Esophagus squamous epithelium (tissue), 5 donors: ENCODE data around the gene TECPR1. TPM values are rescaled to one million over a fixed set of nuclear protein-coding genes. Genes with fewer than 3 reads are reported as not detected.

Experiments used
- DNase-seq: peaks from one replicate; lab custom pipeline; 2025; lab: John Stamatoyannopoulos, UW
- H3K27ac ChIP-seq, 4 donors: fragments of 200-600 bp; sonication (generic); one replicate each; pipeline ENCODE4 v1.5.1; 2016 to 2019; ENCODE audit warnings: mild to moderate bottlenecking in 1 of 4
- H3K27me3 ChIP-seq, 4 donors: fragments of 200-600 bp; sonication (generic); 1 replicate in 3 of 4; 2 replicates in 1 of 4; pipeline versions ENCODE4 v1.5.1 to v1.6.0; 2017 to 2021; ENCODE audit warnings: antibody characterized with exemption in 1 of 4
- H3K36me3 ChIP-seq, 3 donors: fragments of 200-600 bp; sonication (generic); one replicate each; pipeline ENCODE4 v1.5.1; 2016 to 2019
- H3K4me1 ChIP-seq, 3 donors: fragments of 200-600 bp; sonication (generic); one replicate each; pipeline ENCODE4 v1.5.1; 2017 to 2019
- H3K4me3 ChIP-seq, 4 donors: fragments of 200-600 bp; sonication (generic); 1 replicate in 3 of 4; 2 replicates in 1 of 4; pipeline ENCODE4 v1.5.1; 2016 to 2019; ENCODE audit warnings: mild to moderate bottlenecking in 2 of 4, moderate library complexity in 1 of 4
- H3K9me3 ChIP-seq, 3 donors: fragments of 200-600 bp; sonication (generic); one replicate each; pipeline ENCODE4 v1.5.1; 2016 to 2019
- CTCF ChIP-seq, 6 experiments: fragments of 450-650 bp in 4 of 6; fragments of 200-600 bp in 2 of 6; sonication (generic) in 2 of 6; IDR thresholded peaks; one replicate each; pipeline ENCODE4 v1.5.1; 2016 to 2019; ENCODE audit warnings: antibody characterized with exemption in 6 of 6, mild to moderate bottlenecking in 4 of 6, moderate library complexity in 4 of 6
- POLR2A ChIP-seq, 4 donors: fragments of 450-650 bp; IDR thresholded peaks; one replicate each; pipeline ENCODE4 v1.6.1; 2017; ENCODE audit warnings: antibody characterized with exemption in 4 of 4, mild to moderate bottlenecking in 4 of 4, moderate library complexity in 3 of 4
- WGBS, 2 donors: methylation state at CpG; one replicate each; pipeline ENCODE4 v1.1.5; 2018; 5-methylcytosine and 5-hydroxymethylcytosine counted together
- intact Hi-C: fragments of 100-400 bp; cut with DNase I; formaldehyde crosslinking; loops from one replicate; pipeline ENCODE4 v1.15.0; 2022
- total RNA-seq, 4 donors: library from RNA; depleted of rRNA; stranded (reverse); fragments of >200 nt; gene quantifications; one replicate each; pipeline ENCODE4 v1.1.0, GENCODE V29; 2016
- donor health status: DM: yes; HTN: yes; CAD: no.

Gene TECPR1
- total RNA-seq, 4 donors from 2014 or later, result 13.4 to 21.5 (median 19.0) TPM

- H3K4me3 ChIP-seq, result no peak overlapping the region
- WGBS, 2 donors, result 86 to 90% methylated on average over 5 of the region's 5 CpGs
- H3K27me3 ChIP-seq, result no peaks in the 10 kb centered on the region
- no peak for TF ChIP-seq CTCF (IDR thresholded peaks at IDR 0.05)
- no peak for TF ChIP-seq POLR2A (IDR thresholded peaks at IDR 0.05)
- H3K4me1 ChIP-seq, result peaks cover 0 to 3% (median 0%) of the 10 kb centered on the region in 3 donors
- H3K27ac ChIP-seq, result no peak overlapping the region
- intact Hi-C loops, result loop anchor here (5.0 kb wide), 1 partner anchor 62 kb away; the partner anchor contains the start of gene LMTK2
- DNase-seq, result no peak
- peaks cover 0 to 52% (median 3%) of the 10 kb centered on the region in 3 donors for H3K36me3 ChIP-seq
- H3K9me3 ChIP-seq, result no peaks in the 10 kb centered on the region
These were observed 83.0 kb downstream of the TECPR1 start for GRCh38 chr7:98168904-98169621.

GRCh38 chr7:98168181-98168903 lies 83.7 kb downstream of the TECPR1 start:
- WGBS, 2 donors, result 63 to 64% methylated on average over 17 of the region's 17 CpGs
- no peak overlapping the region for H3K4me3 ChIP-seq
- intact Hi-C loops, result loop anchor here (5.0 kb wide), 1 partner anchor 61 kb away; the partner anchor contains the start of gene LMTK2

DNA sequence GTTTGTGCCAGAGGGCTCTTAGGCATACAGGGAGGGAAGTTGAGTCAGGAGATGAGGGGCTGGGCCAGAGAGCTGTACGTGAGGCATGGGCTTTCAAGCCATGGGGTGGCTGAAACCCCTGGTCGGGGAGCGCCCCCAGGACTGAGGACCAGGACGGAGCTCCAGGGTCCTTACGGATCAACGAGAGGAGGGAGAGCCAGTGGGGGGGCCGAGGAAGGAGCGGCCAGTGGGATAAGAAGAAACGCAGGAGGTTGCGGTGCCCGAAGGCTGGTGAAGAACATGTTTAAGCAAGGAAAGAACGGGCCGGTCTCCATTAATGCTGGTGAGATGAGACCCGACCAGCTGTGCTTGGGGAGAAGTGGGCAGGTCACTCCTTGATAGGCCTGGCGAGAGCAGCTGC lies 84.4 kb downstream of the TECPR1 start:
- H3K4me1 ChIP-seq, result peaks cover 0 to 8% (median 0%) of the 10 kb centered on the region in 3 donors
- no peak overlapping the region for H3K4me3 ChIP-seq
- intact Hi-C loops, result loop anchor here (2.0 to 5.0 kb wide), 2 partner anchors 60 to 147 kb away; partner anchors contain the start of gene LMTK2
- H3K9me3 ChIP-seq, result no peaks in the 10 kb centered on the region
- no peak for TF ChIP-seq CTCF (IDR thresholded peaks at IDR 0.05)
- no peak for TF ChIP-seq POLR2A (IDR thresholded peaks at IDR 0.05)
- 89 to 91% methylated on average over 15 of the region's 15 CpGs for WGBS, 2 donors
- DNase-seq, result no peak
- H3K27ac ChIP-seq, result no peak overlapping the region
- H3K36me3 ChIP-seq, result peaks cover 0 to 39% (median under 1%) of the 10 kb centered on the region in 3 donors
- H3K27me3 ChIP-seq, result no peaks in the 10 kb centered on the region

More at GRCh38 chr7:98168181-98168903, 83.7 kb downstream of the TECPR1 start:
- TF ChIP-seq CTCF (IDR thresholded peaks at IDR 0.05) (peak; percentile 75 to 89 (median 84)), POLR2A (IDR thresholded peaks at IDR 0.05) (no peak)
- DNase-seq, result no peak
- Histone ChIP-seq H3K36me3 (peaks cover 0 to 46% (median 3%) of the 10 kb centered on the region in 3 donors), H3K9me3 (no peaks in the 10 kb centered on the region), H3K27me3 (no peaks in the 10 kb centered on the region), H3K4me1 (peaks cover 0 to 8% (median 0%) of the 10 kb centered on the region in 3 donors), H3K27ac (no peak overlapping the region)

DNA sequence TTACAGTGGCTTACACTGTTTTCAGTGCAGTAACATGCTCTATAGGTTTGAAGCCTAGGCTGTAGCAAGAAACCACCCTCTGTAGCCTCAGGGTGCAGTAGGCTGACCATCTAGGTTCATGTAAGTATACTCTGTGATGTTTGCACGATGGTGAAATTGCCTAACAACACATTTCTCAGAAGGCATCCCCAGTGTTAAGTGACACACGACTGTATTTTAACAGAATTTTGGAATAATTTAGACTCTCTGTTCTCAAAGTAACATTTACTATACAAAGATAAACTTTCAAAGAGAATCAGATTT lies 85.4 kb downstream of the TECPR1 start:
- Histone ChIP-seq H3K27ac (no peak overlapping the region), H3K4me1 (peaks cover 0 to 8% (median 0%) of the 10 kb centered on the region in 3 donors), H3K27me3 (no peaks in the 10 kb centered on the region), H3K9me3 (no peaks in the 10 kb centered on the region), H3K36me3 (peaks cover 0 to 28% (median 0%) of the 10 kb centered on the region in 3 donors), H3K4me3 (no peak overlapping the region)
- TF ChIP-seq CTCF (IDR thresholded peaks at IDR 0.05) (no peak), POLR2A (IDR thresholded peaks at IDR 0.05) (no peak)
- DNase-seq, result no peak
- WGBS, 2 donors, result 64 to 69% methylated on average over 2 of the region's 2 CpGs
- intact Hi-C loops, result loop anchor here (2.0 to 5.0 kb wide), 2 partner anchors 59 to 146 kb away; partner anchors contain the start of gene LMTK2
